GM08714 (cell line): ENCODE data around the gene CPNE4.

Experiments
- H3K4me3 ChIP-seq: fragments of 200-500 bp; sonication (Bioruptor generic); 2 replicates; pipeline ENCODE4 v1.5.1; 2014; ENCODE audit warnings: mild to moderate bottlenecking, low read length, inconsistent platforms
- ZNF274 ChIP-seq: IDR thresholded peaks from 2 replicates; pipeline ENCODE4 v1.6.1; 2012; ENCODE audit warnings: mild to moderate bottlenecking, low read depth, low read length

CPNE4 gene

DNA sequence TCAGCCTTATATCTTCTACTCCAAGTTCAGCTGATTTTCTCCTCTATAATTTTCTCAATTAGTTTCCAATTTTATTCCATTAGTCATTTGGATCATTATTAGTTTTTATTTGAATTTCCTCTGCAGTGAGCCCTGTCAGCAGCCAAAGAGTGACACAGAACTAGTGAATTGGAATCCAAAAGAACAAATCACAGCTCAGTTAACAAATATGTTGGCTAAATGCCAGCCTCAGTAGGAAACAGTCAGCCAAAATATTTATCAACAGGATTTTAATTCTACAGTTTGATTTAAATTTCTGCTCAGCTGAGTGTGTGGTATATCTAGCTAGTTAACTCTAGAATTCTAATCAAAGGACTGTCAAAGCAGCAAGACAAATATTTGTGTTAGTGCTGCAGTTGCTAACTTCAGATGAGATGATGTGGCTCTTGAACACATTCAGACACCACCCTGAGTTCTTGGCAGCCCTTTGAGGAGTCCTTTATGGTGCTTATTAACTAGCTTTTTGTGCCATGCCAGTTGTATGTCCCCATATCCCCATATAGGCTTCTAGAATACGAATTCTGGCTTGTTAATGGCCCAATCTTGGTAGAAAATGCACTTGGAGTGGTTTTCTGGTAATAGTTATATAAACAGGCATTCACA is 194.5 kb downstream of the CPNE4 start:
- no peak overlapping the region for H3K4me3 ChIP-seq
- TF ChIP-seq ZNF274: no peak

DNA sequence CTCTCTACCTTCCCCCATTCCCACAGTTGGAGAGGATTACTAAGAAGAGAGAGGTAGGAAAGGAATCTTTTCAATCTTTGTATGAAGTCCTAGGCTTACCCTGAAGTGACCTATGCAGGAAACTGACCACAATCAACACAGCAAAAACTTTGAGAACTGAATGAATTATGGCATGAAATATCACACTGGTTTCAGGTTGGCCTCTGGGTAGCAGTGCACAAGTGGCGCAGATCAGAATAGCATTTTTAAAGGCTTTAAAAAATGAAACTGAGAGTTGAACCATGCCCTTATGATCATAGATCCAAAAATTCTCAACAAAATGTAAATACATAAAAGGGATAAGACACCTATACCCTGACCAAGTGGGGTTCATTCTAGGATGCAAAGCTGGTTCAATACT is 198.9 kb downstream of the CPNE4 start:
- no peak overlapping the region for H3K4me3 ChIP-seq
- no peak for TF ChIP-seq ZNF274

DNA sequence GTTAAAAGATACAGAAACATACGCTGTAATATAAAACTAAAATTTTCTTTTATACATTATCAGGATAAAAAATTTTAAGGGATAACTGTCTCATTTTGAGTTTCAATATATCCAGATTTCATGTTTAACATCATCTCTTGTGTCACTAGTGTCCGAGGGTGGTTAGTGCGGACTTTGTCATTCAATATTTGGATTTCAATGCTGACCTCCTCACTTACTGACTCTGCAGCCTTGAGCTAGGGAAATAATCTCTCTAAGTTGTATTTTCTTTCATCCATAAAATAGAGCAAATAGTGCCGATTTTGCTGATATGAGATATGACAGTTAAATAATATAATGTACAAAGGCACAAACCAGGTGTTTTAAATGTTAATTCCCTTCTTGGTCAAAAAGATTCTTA is 203.2 kb downstream of the CPNE4 start:
- no peak for TF ChIP-seq ZNF274
- no peak overlapping the region for H3K4me3 ChIP-seq

DNA sequence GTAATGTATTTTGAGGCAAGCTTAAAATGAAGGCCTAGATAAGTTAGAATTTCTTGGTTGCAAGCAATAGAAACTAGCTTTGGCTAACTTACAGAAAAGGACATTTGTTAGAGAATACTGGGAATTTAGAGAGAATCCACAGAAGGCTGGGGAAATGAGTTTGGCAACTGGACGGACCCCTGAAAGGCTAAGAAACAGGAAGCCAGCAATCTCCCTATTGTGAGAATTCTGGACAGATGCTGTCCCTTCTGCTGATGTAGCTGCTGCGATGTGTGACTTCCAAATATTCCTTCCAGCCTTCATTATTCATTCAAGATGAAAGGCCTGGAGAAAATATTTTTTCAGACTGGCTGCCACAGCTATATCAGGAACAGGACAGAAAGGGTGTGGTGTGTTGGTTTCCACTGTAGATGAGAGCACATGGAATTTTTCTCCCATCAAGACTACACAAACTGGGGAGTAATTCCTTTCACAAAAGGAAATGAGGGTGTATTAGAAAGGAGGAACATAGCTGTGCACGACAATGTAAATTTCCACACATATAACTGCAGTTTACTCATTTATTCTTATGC is 213.5 kb downstream of the CPNE4 start:
- no peak overlapping the region for H3K4me3 ChIP-seq
- no peak for TF ChIP-seq ZNF274

DNA sequence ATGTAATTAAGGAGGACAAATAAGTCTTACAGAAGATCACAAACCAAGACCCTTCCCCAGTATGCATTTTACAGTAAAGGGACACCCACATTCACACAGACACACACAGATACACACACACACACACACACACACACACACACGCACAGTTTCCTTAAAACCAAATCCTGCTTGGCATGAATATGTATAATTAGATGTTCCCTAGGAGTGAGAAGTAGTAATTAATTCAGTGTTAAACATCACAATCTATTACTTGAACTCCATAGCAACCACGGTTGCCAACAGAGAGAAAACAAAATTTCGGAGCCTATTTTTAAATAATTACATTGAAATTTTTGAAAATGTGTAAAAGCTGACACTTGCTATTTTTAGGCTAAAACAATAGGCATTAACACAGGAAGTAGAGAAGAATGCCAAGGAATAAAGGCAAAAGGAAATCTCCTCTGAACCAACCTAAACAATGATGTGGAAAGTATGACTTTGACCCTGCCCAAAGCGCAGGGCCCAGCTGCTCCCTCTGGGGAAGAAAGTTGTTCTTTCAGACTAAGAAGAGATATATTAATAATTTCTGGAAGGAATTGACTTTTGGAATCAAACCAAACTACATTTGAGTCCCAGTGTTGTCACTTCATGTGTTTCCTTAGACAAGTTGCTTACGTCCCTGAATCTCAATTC is 215.3 kb downstream of the CPNE4 start:
- no peak for TF ChIP-seq ZNF274
- H3K4me3 ChIP-seq: no peak overlapping the region

DNA sequence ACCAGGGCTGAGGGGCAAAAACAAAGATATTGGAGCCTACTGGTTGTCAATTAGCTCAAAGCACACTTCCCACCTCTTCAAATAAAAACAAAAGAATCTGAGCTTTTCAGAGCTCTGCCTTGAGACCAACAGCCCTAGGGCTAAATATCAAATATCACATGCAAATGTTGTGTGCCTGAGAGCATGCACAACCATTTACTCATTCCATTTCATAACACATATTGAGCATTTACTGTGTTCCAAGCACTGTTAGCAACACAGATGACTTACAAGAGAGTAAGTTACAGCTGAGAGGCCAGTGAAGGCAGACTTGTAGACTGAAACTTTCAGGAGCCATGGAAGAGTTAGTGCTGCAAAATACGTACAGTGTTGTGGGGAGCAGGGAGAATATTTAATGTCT is 222.4 kb downstream of the CPNE4 start:
- H3K4me3 ChIP-seq: no peak overlapping the region
- no peak for TF ChIP-seq ZNF274

DNA sequence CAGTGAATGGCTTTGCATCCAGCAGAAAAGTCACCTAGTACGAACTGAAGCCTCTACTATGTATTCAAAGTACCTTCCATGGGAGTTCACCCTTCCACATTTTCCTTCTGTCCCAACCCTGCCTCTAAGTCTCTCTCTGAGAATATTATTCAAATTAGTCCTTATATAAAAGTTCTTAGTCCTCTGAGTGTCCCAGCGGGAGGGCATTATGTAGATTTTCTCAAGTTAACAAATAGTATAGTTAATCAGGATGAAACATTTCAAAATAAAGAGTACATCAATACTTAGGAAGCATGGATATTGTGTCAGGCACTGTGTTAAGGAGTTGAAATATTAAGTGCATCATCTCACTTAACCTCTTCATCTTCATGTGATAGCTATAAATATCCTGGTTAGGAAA is 223.3 kb downstream of the CPNE4 start:
- H3K4me3 ChIP-seq: no peak overlapping the region
- TF ChIP-seq ZNF274: no peak

DNA sequence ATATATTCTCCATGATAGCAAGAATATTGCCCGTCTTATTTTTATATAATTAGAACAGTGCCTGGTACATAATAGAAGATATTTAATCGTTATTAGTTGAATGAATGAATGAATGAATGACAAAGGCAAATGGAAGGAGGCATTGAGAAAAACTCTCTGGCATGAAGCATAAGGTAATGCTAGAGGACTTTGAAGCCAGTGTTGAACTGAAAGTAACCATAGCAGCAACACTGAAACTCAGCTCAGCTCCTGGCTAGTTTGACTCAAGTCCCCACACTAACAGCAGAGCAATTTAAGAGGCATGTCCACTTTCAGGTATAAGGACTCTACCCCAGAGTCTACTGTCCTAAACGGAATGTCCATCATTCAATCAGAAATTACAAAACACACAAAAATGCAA is 227.0 kb downstream of the CPNE4 start:
- TF ChIP-seq ZNF274: no peak

DNA sequence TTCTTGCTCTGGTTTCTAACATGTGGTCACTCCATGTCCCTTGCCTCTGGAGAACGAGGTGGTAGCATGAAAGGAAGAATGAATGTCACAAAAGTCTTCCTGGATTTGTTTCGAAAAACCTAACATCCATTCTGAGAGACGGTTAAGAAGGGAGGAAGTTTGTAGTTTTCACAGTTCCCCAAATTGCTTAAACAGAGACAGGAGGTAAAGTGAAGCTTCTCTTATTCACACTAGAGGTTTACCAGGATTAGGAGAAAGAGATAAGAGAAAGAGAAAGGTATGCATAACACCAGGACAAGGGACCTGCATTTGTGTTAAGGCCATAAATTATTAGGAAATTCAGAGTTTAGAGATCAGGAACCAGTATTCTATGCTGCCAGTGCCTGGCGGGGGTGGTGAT is 228.1 kb downstream of the CPNE4 start:
- no peak overlapping the region for H3K4me3 ChIP-seq
- TF ChIP-seq ZNF274: no peak

More for the DNA sequence above, 227.0 kb downstream of the CPNE4 start:
- no peak overlapping the region for H3K4me3 ChIP-seq

DNA sequence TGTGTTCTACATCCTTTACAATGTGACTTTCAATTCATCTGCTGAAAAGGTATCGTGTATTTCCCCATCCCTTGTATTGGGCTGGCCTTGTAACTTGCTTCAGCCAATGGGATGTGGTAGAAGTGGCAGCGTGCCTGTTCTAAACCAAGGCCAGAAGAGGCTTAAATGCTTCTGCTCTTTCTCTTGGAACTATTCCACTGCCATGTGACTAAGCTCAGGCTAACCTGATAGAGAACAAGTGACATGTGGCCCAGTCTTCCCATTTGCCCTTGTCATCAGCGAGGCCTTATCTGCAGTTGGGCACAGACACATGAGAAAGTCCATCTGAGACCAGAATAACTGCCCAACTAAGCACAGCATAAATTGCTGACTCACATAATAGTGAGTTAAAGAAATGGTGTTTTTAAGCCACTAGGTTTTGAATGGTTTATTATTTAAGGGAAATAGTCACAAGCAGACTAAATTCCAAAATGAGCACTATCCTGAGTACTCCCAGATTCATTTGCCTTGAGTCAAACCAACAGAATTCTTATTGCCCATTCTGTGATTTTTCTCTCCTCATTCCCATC is 230.2 kb downstream of the CPNE4 start:
- no peak overlapping the region for H3K4me3 ChIP-seq
- TF ChIP-seq ZNF274: no peak

DNA sequence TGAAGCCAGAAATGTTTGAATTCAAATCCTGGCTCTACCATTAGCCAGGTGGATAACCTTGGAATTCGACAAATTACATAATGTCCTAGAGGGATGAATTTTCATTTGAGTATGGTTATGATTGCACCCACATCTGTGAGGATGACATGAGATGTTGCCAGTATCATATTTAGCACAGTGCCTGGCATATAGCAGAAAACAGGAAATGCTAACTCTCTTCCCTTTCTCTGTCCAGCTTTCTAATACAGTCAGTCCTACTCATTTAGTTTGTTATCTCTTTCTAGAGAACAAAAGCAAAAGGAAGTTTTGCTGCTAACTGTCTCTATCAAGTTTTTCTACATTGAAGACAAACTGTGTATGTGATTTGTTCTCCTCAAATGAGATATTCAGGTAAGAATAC is 231.7 kb downstream of the CPNE4 start:
- TF ChIP-seq ZNF274: no peak
- no peak overlapping the region for H3K4me3 ChIP-seq

DNA sequence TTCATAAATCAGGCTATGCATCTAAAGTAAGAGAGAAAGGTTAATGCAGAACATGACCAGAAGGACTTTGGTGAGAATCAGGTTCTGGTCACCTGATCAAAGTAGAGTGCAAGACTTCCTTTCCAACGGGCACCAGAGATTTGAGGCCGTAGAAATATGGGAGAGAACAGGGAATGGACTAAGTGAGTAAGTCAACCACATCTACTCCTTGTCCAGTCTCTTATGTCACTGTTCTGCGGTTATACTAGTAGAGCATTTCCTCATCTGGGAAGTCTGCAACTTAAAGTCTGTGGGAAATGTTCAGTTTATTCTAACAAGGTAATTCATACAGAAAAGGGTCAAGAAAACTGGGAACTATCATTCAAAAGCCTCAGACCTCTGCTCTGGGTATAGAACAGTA is 232.8 kb downstream of the CPNE4 start:
- no peak for TF ChIP-seq ZNF274
- no peak overlapping the region for H3K4me3 ChIP-seq

DNA sequence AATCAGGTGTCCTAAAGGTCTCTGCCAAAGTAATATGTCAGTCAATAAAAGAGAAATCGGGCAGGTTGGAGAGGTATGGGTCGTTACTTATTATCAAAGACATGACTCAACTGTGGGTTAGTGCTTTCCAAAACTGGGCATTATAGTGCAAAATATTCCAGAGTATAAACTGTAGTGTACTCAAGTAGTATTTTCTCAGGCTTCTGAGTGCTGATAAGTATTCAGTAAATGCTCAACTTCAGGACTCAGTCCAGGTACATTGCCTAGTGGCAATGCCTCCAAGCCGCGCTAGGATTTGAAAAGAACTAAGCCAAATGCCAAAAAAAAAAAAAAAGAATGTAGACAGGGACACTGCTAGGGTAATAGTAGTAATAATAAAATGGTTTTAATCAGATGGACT is 233.2 kb downstream of the CPNE4 start:
- no peak for TF ChIP-seq ZNF274
- H3K4me3 ChIP-seq: no peak overlapping the region

DNA sequence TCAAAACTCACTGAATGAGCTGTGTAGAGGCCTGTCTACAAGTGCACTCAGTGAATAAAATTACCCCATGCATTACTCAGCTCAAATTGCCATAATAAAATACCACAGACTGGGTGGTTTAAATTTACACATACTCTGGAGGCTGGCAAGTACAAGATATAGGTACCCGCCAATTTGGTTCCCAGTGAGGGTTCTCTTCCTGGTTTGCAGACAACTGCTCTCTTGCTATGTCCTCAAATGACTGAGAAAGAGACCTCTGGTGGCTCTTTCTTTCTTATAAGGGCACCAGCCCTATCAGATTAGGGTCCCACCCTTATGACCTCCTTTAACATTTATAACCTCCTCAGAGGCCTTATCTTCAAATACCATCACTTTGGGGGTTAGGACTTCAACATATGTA is 237.0 kb downstream of the CPNE4 start:
- TF ChIP-seq ZNF274: no peak
- H3K4me3 ChIP-seq: no peak overlapping the region

DNA sequence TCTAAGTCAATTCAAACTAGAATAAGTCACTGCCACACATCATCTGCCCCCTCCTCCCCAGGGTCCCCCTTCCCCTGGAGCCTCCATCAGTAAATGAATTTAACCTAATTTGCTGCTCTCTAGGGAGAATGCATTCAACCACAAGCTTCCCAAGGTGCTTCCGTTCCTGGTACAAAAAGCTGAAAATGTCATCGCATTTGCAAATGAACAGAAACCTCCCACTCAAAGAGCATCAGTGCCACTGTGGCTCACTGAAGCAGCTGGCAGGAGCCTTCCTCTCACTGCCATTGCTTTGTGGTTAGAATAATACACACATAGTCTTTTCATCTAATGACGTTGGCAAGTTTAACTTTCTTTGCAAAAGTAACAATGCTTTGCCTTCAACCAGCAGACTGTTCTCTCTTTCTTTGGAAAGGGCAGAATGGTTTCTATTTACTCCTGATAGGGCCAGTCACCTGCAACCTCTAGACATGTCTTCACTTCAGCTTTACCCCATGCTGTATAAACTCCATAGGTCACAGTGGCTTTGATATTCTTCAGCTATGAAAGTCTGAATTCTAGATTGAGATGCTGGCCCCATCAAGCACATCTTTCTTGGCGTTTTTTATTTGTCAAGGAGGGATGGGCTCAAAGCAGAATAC is 238.1 kb downstream of the CPNE4 start:
- no peak for TF ChIP-seq ZNF274
- H3K4me3 ChIP-seq: no peak overlapping the region
